OCI-LY7 (cell line): ENCODE data around the gene BABAM1.

ENCODE experiments used
- CTCF ChIP-seq: fragments of 200-600 bp; sonication (generic); conservative IDR thresholded peaks from 2 replicates; pipeline ENCODE4 v1.5.1; 2014; ENCODE audit warnings: mild to moderate bottlenecking, antibody characterized with exemption, low read length, moderate library complexity, mixed read lengths
- EZH2phosphoT487 ChIP-seq: fragments of 200-600 bp; sonication (generic); IDR thresholded peaks from 2 replicates; pipeline ENCODE4 v1.6.1; 2018; ENCODE audit warnings: low read depth, borderline replicate concordance, mild to moderate bottlenecking, mixed run types, antibody characterized with exemption, low read length, moderate library complexity, mixed read lengths

DNA sequence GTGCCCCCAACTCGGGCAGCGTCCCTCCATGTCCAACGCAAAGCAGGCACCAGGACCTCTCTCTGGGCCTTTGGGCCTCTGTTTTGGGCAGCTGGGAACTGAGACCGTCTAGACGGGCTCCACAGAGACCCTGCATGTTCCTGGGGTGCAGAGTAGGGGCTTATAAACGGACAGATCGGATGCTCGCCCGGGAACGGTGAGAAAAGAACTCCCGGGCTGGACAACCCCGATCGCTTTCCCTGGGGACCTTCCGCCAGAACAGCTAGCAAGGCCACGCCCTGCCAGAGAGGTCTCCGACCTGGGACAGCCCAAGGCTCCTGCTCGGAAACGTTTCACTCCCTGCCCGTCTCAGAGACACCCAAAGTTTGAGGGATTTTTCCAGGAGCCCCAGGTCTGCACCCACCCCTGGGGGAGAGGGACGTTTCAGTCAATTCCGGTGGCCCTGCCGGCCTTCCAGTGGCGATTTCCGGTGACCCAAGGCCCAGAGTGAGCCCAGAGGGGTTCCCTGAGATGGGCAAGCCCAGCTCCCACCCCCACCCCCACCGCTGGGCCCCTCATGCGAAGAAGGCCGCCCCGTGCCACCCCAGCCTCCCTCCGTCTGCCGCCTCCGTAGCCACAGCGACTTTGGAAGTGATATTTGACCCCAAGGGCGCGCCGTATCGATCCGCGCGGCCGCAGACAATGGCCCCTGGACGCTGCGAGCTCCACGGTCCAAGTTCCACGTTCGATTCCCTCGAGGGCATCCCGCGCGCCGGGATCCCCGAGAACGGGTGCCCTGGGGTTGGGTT is 23.2 kb upstream of the BABAM1 start:
- TF ChIP-seq CTCF, result no peak
- TF ChIP-seq EZH2phosphoT487, result no peak
